Ishikawa (cell line): ENCODE data around the gene METTL25.

Source experiments
- CEBPB ChIP-seq: IDR thresholded peaks from 2 replicates; pipeline ENCODE4 v1.6.1; 2012
- CREB1 ChIP-seq: IDR thresholded peaks from 2 replicates; pipeline ENCODE4 v1.6.1; 2012; ENCODE audit warnings: low read depth
- EGR1 ChIP-seq: IDR thresholded peaks from 2 replicates; pipeline ENCODE4 v1.6.1; 2012
- EP300 ChIP-seq: IDR thresholded peaks from 2 replicates; pipeline ENCODE4 v1.6.1; 2012; ENCODE audit warnings: borderline replicate concordance
- FOXM1 ChIP-seq: IDR thresholded peaks from 2 replicates; pipeline ENCODE4 v1.6.1; 2012; ENCODE audit warnings: low read depth, borderline replicate concordance
- NFIC ChIP-seq: IDR thresholded peaks from 2 replicates; pipeline ENCODE4 v1.6.1; 2012
- RAD21 ChIP-seq: IDR thresholded peaks from 2 replicates; pipeline ENCODE4 v1.6.1; 2012; ENCODE audit warnings: low read depth
- TAF1 ChIP-seq: IDR thresholded peaks from 2 replicates; pipeline ENCODE4 v1.6.1; 2012; ENCODE audit warnings: low read depth, mild to moderate bottlenecking
- TCF12 ChIP-seq: IDR thresholded peaks from 2 replicates; pipeline ENCODE4 v1.6.1; 2012; ENCODE audit warnings: low read depth
- TEAD4 ChIP-seq: IDR thresholded peaks from 2 replicates; pipeline ENCODE4 v1.6.1; 2012
- YY1 ChIP-seq: IDR thresholded peaks from 2 replicates; pipeline ENCODE4 v1.6.1; 2012; ENCODE audit warnings: low read depth
- ZBTB7A ChIP-seq: IDR thresholded peaks from 2 replicates; pipeline ENCODE4 v1.6.1; 2012; ENCODE audit warnings: low read depth
- TF ChIP-seq, protein P1 (sequence below): IDR thresholded peaks from 2 replicates; pipeline ENCODE4 v1.6.1; 2012
- TF ChIP-seq, protein P2 (sequence below): IDR thresholded peaks from 2 replicates; pipeline ENCODE4 v1.6.1; 2012
- TF ChIP-seq, protein P3 (sequence below): IDR thresholded peaks from 2 replicates; pipeline ENCODE4 v1.6.1; 2012; ENCODE audit warnings: low read depth, mild to moderate bottlenecking

Gene METTL25

DNA sequence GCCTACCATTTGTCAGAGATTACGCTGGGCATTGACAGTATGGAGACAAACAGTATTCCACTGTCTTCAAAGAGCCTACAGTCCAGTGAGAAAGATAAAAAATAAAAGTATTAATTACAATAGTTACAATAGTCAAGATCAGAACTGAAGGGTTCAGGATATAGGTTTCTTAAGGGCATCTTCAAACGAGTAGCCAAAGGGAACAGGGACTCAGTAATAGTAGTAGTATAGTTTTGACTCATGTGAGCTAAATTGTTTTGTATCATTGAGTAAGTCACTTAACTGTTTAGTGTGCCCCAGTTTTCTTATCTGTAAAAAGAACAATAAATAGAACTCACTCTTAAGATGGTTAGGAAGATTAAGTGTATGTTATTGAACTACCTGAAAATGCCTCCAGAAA lies 123.6 kb downstream of the METTL25 start:
- TF ChIP-seq TCF12 (no peak), YY1 (no peak), TEAD4 (no peak), ZBTB7A (no peak), EGR1 (no peak), CREB1 (no peak), RAD21 (no peak), NFIC (no peak), FOXM1 (no peak), TAF1 (no peak), CEBPB (no peak), EP300 (no peak)
- TF ChIP-seq, protein P1, sequence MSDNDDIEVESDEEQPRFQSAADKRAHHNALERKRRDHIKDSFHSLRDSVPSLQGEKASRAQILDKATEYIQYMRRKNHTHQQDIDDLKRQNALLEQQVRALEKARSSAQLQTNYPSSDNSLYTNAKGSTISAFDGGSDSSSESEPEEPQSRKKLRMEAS = no peak
- TF ChIP-seq, protein P2, sequence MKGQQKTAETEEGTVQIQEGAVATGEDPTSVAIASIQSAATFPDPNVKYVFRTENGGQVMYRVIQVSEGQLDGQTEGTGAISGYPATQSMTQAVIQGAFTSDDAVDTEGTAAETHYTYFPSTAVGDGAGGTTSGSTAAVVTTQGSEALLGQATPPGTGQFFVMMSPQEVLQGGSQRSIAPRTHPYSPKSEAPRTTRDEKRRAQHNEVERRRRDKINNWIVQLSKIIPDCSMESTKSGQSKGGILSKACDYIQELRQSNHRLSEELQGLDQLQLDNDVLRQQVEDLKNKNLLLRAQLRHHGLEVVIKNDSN = no peak
- TF ChIP-seq, protein P3, sequence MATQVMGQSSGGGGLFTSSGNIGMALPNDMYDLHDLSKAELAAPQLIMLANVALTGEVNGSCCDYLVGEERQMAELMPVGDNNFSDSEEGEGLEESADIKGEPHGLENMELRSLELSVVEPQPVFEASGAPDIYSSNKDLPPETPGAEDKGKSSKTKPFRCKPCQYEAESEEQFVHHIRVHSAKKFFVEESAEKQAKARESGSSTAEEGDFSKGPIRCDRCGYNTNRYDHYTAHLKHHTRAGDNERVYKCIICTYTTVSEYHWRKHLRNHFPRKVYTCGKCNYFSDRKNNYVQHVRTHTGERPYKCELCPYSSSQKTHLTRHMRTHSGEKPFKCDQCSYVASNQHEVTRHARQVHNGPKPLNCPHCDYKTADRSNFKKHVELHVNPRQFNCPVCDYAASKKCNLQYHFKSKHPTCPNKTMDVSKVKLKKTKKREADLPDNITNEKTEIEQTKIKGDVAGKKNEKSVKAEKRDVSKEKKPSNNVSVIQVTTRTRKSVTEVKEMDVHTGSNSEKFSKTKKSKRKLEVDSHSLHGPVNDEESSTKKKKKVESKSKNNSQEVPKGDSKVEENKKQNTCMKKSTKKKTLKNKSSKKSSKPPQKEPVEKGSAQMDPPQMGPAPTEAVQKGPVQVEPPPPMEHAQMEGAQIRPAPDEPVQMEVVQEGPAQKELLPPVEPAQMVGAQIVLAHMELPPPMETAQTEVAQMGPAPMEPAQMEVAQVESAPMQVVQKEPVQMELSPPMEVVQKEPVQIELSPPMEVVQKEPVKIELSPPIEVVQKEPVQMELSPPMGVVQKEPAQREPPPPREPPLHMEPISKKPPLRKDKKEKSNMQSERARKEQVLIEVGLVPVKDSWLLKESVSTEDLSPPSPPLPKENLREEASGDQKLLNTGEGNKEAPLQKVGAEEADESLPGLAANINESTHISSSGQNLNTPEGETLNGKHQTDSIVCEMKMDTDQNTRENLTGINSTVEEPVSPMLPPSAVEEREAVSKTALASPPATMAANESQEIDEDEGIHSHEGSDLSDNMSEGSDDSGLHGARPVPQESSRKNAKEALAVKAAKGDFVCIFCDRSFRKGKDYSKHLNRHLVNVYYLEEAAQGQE = no peak

DNA sequence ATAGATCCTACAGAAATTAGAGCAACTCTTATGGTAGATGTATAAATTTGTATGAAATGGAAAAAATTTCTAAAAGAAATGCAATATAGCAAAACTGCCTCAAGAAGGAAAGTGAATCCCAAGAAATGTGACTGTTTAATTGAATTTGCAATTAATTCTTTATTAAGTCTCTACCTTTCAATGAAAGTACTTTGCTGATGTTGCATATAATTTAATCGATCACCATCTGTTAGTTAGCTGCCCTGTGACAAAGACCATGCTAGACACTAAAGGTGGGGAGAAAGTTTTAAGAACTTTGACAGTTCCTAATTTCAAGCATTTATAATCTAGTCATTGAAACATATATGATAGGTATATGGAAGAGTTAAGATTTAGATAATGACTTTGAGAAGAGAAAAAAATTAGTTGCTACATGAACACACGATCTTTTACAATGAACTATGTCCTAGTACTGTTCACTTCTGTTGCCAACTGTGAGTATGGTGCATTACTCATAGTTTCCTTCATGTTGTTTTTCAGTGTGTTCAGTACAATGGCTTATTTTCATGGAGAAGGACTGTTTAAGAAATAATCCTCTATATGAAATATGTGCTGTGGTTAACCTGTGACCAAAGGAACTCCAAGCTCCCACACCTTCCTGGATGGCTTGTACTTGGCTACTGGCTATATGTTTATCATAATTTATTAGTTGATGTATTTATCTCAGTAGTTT lies 128.4 kb downstream of the METTL25 start:
- no peak for TF ChIP-seq TEAD4
- TF ChIP-seq TCF12 = no peak
- TF ChIP-seq, protein P1 = no peak
- TF ChIP-seq RAD21 = no peak
- TF ChIP-seq EGR1 = no peak
- no peak for TF ChIP-seq NFIC
- TF ChIP-seq FOXM1 = no peak
- no peak for TF ChIP-seq ZBTB7A
- TF ChIP-seq EP300 = no peak
- TF ChIP-seq CEBPB = no peak
- TF ChIP-seq CREB1 = no peak
- no peak for TF ChIP-seq YY1
- TF ChIP-seq, protein P3 = no peak

DNA sequence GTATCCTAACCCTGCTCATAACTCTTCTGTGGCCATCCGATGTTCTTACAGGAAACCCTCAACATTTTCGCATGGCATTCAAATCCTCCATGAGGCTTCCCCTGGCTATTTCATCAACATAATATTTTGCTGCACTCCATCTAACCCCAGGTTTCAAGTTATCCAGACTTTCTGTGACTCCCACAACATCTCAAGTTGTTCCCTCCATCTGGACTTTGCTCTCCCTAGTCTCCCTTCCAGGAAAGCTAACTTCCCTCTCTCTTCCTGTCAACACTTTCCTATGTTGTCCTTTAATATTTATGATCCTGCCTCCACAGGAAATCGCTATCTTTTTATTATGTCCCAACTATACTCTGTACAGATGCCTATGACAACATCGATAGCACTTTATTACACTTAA lies 146.1 kb downstream of the METTL25 start:
- TF ChIP-seq CEBPB = no peak
- no peak for TF ChIP-seq CREB1
- TF ChIP-seq EGR1 = no peak
- TF ChIP-seq YY1 = no peak
- no peak for TF ChIP-seq TAF1
- no peak for TF ChIP-seq EP300
- TF ChIP-seq, protein P3 = no peak
- no peak for TF ChIP-seq TCF12
- TF ChIP-seq, protein P1 = no peak
- no peak for TF ChIP-seq ZBTB7A

DNA sequence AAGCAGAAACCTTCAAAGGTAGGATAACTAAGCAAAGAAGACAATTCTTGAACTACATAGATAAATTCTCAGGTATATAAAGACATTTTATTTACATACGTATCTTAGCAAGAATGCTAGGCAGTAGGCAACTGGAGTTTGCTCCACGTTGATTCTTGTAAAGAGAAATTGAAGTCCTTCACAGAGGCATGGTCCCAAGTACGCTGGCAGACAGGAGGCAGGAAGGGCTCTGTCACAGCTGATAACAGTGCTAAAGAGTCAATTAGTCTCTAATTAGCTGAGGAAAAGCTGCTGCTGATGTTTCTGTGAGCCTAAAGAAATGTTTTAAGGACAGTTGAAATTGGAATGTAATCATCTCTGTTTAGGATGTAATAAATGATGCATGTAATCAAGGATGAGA lies 146.8 kb downstream of the METTL25 start:
- TF ChIP-seq, protein P1 = no peak
- TF ChIP-seq, protein P2 = no peak
